ENCODE measurements around the gene VTI1A. TPM values are rescaled to one million over a fixed set of nuclear protein-coding genes. Genes with fewer than 3 reads are reported as not detected.

Gene VTI1A
- total and polyA plus RNA-seq, 2 experiments from 2014 or later = 26.8 to 31.0 TPM

- TF ChIP-seq REST (IDR thresholded peaks at IDR 0.05; ENCODE audit: unreplicated experiment) = no peak
Measured at GRCh38 chr10:112584276-112584675, 137.3 kb downstream of the VTI1A start (continued).

GRCh38 chr10:112585126-112585525, 138.1 kb downstream of the VTI1A start:
- Histone ChIP-seq H3F3A (replicated peaks; ENCODE audit: low read depth) (no peaks in the 10 kb centered on the region), H3K36me3 (ENCODE audit: insufficient read depth) (no peaks in the 10 kb centered on the region), H3K27ac (ENCODE audit: low read depth) (no peak overlapping the region), H3K4me3 (no peak overlapping the region), H3K27me3 (ENCODE audit: insufficient read depth) (no peaks in the 10 kb centered on the region), H3K4me1 (ENCODE audit: insufficient read depth) (peaks cover 48% of the 10 kb centered on the region), H2AFZ (no peak overlapping the region), H4K20me1 (replicated peaks; ENCODE audit: insufficient read depth) (no peaks in the 10 kb centered on the region), H3K79me2 (replicated peaks; ENCODE audit: insufficient read depth) (no peaks in the 10 kb centered on the region), H3K4me2 (no peak overlapping the region), H3K9me2 (ENCODE audit: insufficient read depth) (no peaks in the 10 kb centered on the region)
- H3K27me3 Mint-ChIP-seq (ENCODE audit: insufficient read depth, low read depth, poor library complexity) = no peaks in the 10 kb centered on the region
- H3K27ac Mint-ChIP-seq = no peak overlapping the region
- H3K4me3 Mint-ChIP-seq = no peak overlapping the region
- H3K36me3 Mint-ChIP-seq (ENCODE audit: low read depth) = no peaks in the 10 kb centered on the region
- DNase-seq (ENCODE audit: low spot score) (no peak), ATAC-seq (no peak)
- TF ChIP-seq POLR2AphosphoS5 (IDR thresholded peaks at IDR 0.05; ENCODE audit: low read depth) (no peak), ETS1 (IDR thresholded peaks at IDR 0.05) (no peak)
- peaks cover 44% of the 10 kb centered on the region for H3K4me1 Mint-ChIP-seq
- no peaks in the 10 kb centered on the region for H3K9me3 Mint-ChIP-seq

GRCh38 chr10:112585960-112586359, 138.9 kb downstream of the VTI1A start:
- Histone ChIP-seq H3K9me2 (ENCODE audit: insufficient read depth) (no peaks in the 10 kb centered on the region), H3F3A (replicated peaks; ENCODE audit: low read depth) (no peaks in the 10 kb centered on the region), H3K4me3 (no peak overlapping the region), H3K36me3 (ENCODE audit: insufficient read depth) (no peaks in the 10 kb centered on the region), H4K20me1 (replicated peaks; ENCODE audit: insufficient read depth) (no peaks in the 10 kb centered on the region), H3K4me2 (no peak overlapping the region), H3K4me1 (ENCODE audit: insufficient read depth) (peaks cover 48% of the 10 kb centered on the region), H2AFZ (no peak overlapping the region), H3K27ac (ENCODE audit: low read depth) (no peak overlapping the region), H3K79me2 (replicated peaks; ENCODE audit: insufficient read depth) (no peaks in the 10 kb centered on the region), H3K27me3 (ENCODE audit: insufficient read depth) (no peaks in the 10 kb centered on the region)
- H3K9me3 Mint-ChIP-seq = no peaks in the 10 kb centered on the region
- H3K4me1 Mint-ChIP-seq = peaks cover 44% of the 10 kb centered on the region
- ATAC-seq = no peak
- H3K27me3 Mint-ChIP-seq (ENCODE audit: insufficient read depth, low read depth, poor library complexity) = no peaks in the 10 kb centered on the region
- no peaks in the 10 kb centered on the region for H3K36me3 Mint-ChIP-seq (ENCODE audit: low read depth)
- no peak overlapping the region for H3K27ac Mint-ChIP-seq
- no peak for DNase-seq (ENCODE audit: low spot score)
- no peak overlapping the region for H3K4me3 Mint-ChIP-seq
- TF ChIP-seq ZNF462 (CRISPR knock-in tag; IDR thresholded peaks at IDR 0.05) (no peak), EZH2 (IDR thresholded peaks at IDR 0.05; ENCODE audit: low read depth, unreplicated experiment) (no peak), CTCF (conservative IDR thresholded peaks at IDR 0.05; ENCODE audit: low read depth in 2 of 2) (no peak), ZNF331 (CRISPR knock-in tag; IDR thresholded peaks at IDR 0.05; ENCODE audit: low read depth) (no peak), ZNF114 (CRISPR knock-in tag; IDR thresholded peaks at IDR 0.05) (no peak)
